PC-9 (cell line): ENCODE measurements around the gene PCK2. TPM values are rescaled to one million over a fixed set of nuclear protein-coding genes. Genes with fewer than 3 reads are reported as not detected.

Source experiments
- BruUV-seq: library from RNA; stranded (reverse); fragments of 400-500 nt; replicated peaks from 2 replicates; lab custom pipeline; 2021; lab: Mats Ljungman, UMichigan
- CTCF ChIA-PET: fragments of 300-600 bp; sonication (Branson Sonifier 250); formaldehyde crosslinking; loops from one replicate; lab custom pipeline; 2022; ENCODE audit warnings: antibody characterized with exemption; lab: Charles Lee
- POLR2A ChIA-PET: fragments of 300-600 bp; sonication (Branson Sonifier 250); formaldehyde crosslinking; loops from one replicate; lab custom pipeline; 2022; ENCODE audit warnings: antibody characterized with exemption; ENCODE audit not compliant: unreplicated experiment; lab: Charles Lee
- DNase-seq, 2 experiments: peaks; one replicate each; pipeline versions ENCODE4 v3.0.0 to v3.0.0-alpha.2; 2015 to 2022; ENCODE audit warnings: mixed read lengths in 1 of 2
- H2AFZ ChIP-seq: fragments of 200-600 bp; sonication (generic); 2 replicates; pipeline ENCODE4 v1.8.1; 2017; ENCODE audit warnings: antibody characterized with exemption
- H3F3A ChIP-seq: fragments of 200-600 bp; sonication (generic); 2 replicates; pipeline ENCODE4 v1.8.1; 2017; ENCODE audit warnings: antibody characterized with exemption, mild to moderate bottlenecking, low read depth; ENCODE audit not compliant: insufficient read depth
- H3K27ac ChIP-seq: fragments of 200-600 bp; sonication (generic); 2 replicates; pipeline ENCODE4 v1.6.1; 2016; ENCODE audit warnings: mixed run types
- H3K27me3 ChIP-seq: fragments of 200-600 bp; sonication (generic); 2 replicates; pipeline ENCODE4 v1.6.1; 2016; ENCODE audit warnings: low read depth, mixed run types; ENCODE audit not compliant: insufficient read depth
- H3K36me3 ChIP-seq: fragments of 200-600 bp; sonication (generic); 2 replicates; pipeline ENCODE4 v1.6.1; 2016; ENCODE audit warnings: low read depth, mixed run types
- H3K4me1 ChIP-seq: fragments of 200-600 bp; sonication (generic); replicated peaks from 2 replicates; pipeline ENCODE4 v1.6.1; 2016; ENCODE audit warnings: mixed run types; ENCODE audit not compliant: insufficient read depth
- H3K4me2 ChIP-seq: fragments of 200-600 bp; sonication (generic); 2 replicates; pipeline ENCODE4 v1.6.1; 2017; ENCODE audit warnings: mixed run types
- H3K4me3 ChIP-seq: fragments of 200-600 bp; sonication (generic); 2 replicates; pipeline ENCODE4 v1.6.1; 2016; ENCODE audit warnings: mixed run types
- H3K79me2 ChIP-seq: fragments of 200-600 bp; sonication (generic); 2 replicates; pipeline ENCODE4 v1.6.1; 2017; ENCODE audit warnings: low read depth, mixed run types
- H3K9me2 ChIP-seq: fragments of 200-600 bp; sonication (generic); 2 replicates; pipeline ENCODE4 v1.8.1; 2017; ENCODE audit warnings: mild to moderate bottlenecking; ENCODE audit not compliant: insufficient read depth
- H3K9me3 ChIP-seq: fragments of 200-600 bp; sonication (generic); 2 replicates; pipeline ENCODE4 v1.8.1; 2016; ENCODE audit warnings: low read depth; ENCODE audit not compliant: insufficient read depth
- H4K20me1 ChIP-seq: fragments of 200-600 bp; sonication (generic); 2 replicates; pipeline ENCODE4 v1.8.1; 2017; ENCODE audit not compliant: insufficient read depth
- EZH2 ChIP-seq: fragments of 200-600 bp; sonication (generic); IDR thresholded peaks from 2 replicates; pipeline ENCODE4 v1.8.0; 2017; ENCODE audit warnings: antibody characterized with exemption, low read depth
- intact Hi-C: fragments of 100-400 bp; cut with micrococcal nuclease; formaldehyde crosslinking; loops from one replicate; pipeline ENCODE4 v1.10.0; 2022; ENCODE audit not compliant: unreplicated experiment
- total RNA-seq: library from RNA; stranded (reverse); gene quantifications from 2 replicates; pipeline ENCODE4 v1.2.3, GENCODE V29; 2021
- TF ChIP-seq, protein P1 (sequence below): fragments of 200-600 bp; sonication (generic); conservative IDR thresholded peaks from 2 replicates; pipeline ENCODE4 v1.6.1; 2017; ENCODE audit warnings: mixed run types, antibody characterized with exemption, mild to moderate bottlenecking, moderate library complexity

PCK2 gene
- total RNA-seq, 1 experiment from 2014 or later = 77.4 TPM

DNA sequence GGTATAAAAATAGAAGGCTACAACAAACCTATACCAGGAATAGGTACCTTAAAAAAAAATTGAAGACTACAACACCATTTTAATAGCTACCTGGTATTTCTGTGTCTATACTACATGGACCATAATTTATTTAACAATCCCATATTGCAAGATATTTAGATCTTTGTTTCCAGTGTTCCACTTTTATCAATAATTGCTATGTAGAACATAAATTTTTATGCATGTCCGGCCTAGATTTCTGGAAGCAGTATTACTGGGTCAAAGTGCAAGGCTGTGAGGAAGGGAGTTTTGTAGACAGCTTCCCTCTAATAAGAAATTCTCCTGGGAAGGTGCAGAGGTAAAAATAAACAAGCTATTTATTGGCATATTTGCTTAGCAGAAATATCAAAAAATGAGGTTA is 16.4 kb downstream of the PCK2 start:
- BruUV-seq = no TSS peak

DNA sequence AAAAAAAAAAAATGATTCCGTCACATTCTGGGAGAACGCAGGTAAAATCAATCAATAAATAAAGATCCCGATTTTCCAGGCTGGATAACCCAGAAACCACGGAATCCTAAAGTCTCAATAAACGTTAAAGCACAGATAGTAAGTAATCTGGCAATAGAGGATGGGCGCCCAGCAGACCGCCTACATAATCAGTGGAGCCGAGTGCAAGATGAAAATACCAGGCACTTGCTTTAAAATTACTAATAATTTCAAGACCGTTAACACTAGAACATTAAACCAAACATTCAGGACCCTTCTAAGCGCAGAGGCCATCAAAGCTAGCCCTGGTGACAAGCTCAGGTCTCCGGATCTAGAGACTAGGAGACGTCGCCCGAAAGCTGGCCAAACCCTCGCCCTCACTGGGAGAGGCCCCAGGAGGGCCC is 19.3 kb downstream of the PCK2 start:
- H3K79me2 ChIP-seq = peaks cover 13% of the 10 kb centered on the region
- H3K27ac ChIP-seq = peak overlapping the region; percentile 69
- POLR2A ChIA-PET = no interaction called here
- peaks cover 33% of the 10 kb centered on the region for H3K4me1 ChIP-seq
- no TSS peak for BruUV-seq
- H3K36me3 ChIP-seq = peaks cover 8% of the 10 kb centered on the region; the same call in 1 of the 2 replicates
- peak overlapping the region; percentile 79 for H3K4me2 ChIP-seq
- peaks cover 23% of the 10 kb centered on the region for H3F3A ChIP-seq
- intact Hi-C loops = no loop called here
- no peaks in the 10 kb centered on the region for H3K9me3 ChIP-seq
- H3K4me3 ChIP-seq = peak overlapping the region; percentile 69
- DNase-seq = no peak
- H3K9me2 ChIP-seq = no peaks in the 10 kb centered on the region
- TF ChIP-seq EZH2 = no peak
- TF ChIP-seq, protein P1, sequence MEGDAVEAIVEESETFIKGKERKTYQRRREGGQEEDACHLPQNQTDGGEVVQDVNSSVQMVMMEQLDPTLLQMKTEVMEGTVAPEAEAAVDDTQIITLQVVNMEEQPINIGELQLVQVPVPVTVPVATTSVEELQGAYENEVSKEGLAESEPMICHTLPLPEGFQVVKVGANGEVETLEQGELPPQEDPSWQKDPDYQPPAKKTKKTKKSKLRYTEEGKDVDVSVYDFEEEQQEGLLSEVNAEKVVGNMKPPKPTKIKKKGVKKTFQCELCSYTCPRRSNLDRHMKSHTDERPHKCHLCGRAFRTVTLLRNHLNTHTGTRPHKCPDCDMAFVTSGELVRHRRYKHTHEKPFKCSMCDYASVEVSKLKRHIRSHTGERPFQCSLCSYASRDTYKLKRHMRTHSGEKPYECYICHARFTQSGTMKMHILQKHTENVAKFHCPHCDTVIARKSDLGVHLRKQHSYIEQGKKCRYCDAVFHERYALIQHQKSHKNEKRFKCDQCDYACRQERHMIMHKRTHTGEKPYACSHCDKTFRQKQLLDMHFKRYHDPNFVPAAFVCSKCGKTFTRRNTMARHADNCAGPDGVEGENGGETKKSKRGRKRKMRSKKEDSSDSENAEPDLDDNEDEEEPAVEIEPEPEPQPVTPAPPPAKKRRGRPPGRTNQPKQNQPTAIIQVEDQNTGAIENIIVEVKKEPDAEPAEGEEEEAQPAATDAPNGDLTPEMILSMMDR = no peak
- CTCF ChIA-PET = interaction anchor here (0.5 kb wide), 1 partner anchor 649 kb away, joined by 5 read pairs; no protein-coding TSS in a partner anchor
- H2AFZ ChIP-seq = peak overlapping the region; percentile 92
- H4K20me1 ChIP-seq = no peaks in the 10 kb centered on the region
- H3K27me3 ChIP-seq = no peaks in the 10 kb centered on the region

More for the DNA sequence above, 16.4 kb downstream of the PCK2 start:
- Histone ChIP-seq H3K79me2 (peaks cover 2% of the 10 kb centered on the region; the same call in 1 of the 2 replicates), H3K27ac (no peak overlapping the region), H3K27me3 (no peaks in the 10 kb centered on the region), H2AFZ (no peak overlapping the region), H3K4me1 (peaks cover 21% of the 10 kb centered on the region), H4K20me1 (no peaks in the 10 kb centered on the region), H3K4me3 (no peak overlapping the region), H3K9me3 (no peaks in the 10 kb centered on the region), H3F3A (peaks cover 23% of the 10 kb centered on the region), H3K4me2 (peak overlapping the region; percentile 51; the same call in 1 of the 2 replicates), H3K9me2 (no peaks in the 10 kb centered on the region), H3K36me3 (no peaks in the 10 kb centered on the region)
- intact Hi-C loops = loop anchor here (1.0 kb wide), 1 partner anchor 16 kb away; the partner anchor contains the start of gene PCK2
- no peak for DNase-seq
- POLR2A ChIA-PET = interaction anchor here (0.7 to 0.8 kb wide), 2 partner anchors 25 to 35 kb away, joined by 4 to 5 read pairs; partner anchors contain the start of gene PSME1
- TF ChIP-seq EZH2 = no peak
- TF ChIP-seq, protein P1 = no peak
- CTCF ChIA-PET = interaction anchor here (1.2 to 1.5 kb wide), 2 partner anchors 51 to 52 kb away, joined by 5 to 13 read pairs; partner anchors contain the start of gene IRF9

DNA sequence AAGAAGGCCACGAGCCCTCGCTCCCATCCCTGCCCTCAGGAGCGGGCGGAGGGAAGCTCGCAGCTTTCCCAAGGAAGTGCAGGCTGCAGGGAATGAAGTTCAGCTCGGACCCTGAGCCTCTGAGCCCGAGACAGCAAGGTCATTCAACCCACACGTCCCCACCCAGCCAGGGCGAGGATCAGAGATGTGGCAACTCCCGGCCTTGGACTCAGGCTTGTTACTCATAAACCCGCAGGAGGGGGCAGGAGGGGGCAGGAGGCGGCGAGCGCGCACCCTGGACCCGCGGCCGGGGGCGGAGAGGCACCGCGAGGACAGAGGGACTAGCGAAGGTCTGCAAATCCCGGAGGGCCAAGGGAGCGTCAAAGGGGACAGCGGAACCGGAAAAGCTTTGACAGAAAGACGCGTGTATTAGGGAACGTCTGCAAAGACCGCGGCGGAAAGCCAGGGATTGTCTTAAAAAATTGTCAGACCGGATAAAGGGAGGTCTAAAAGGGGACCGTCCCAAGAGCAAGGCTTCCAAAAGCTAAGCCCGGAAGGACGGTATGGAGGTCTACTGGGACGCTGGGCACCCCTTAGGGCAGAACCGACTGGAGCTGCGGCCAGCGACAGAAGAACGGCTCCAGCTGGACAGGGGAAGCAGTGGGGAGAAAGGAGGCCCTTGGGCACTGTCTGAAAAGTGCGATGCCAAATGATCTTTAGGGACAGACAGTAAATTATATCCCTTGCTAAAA is 19.9 kb downstream of the PCK2 start:
- TSS peak; percentile 83 for BruUV-seq
- H3K79me2 ChIP-seq = peaks cover 13% of the 10 kb centered on the region
- peak overlapping the region; percentile 69 for H3K4me3 ChIP-seq
- DNase-seq = peak; percentile 58 to 64
- no peaks in the 10 kb centered on the region for H3K9me3 ChIP-seq
- peak overlapping the region; percentile 69 for H3K27ac ChIP-seq
- TF ChIP-seq EZH2 = no peak
- TF ChIP-seq, protein P1 = no peak
- no peaks in the 10 kb centered on the region for H3K9me2 ChIP-seq
- peaks cover 27% of the 10 kb centered on the region for H3K4me1 ChIP-seq
- H2AFZ ChIP-seq = peak overlapping the region; percentile 92
- peak overlapping the region; percentile 79 for H3K4me2 ChIP-seq
- no peaks in the 10 kb centered on the region for H4K20me1 ChIP-seq
- CTCF ChIA-PET = interaction anchor here (0.5 to 1.1 kb wide), 4 partner anchors 22 to 1059 kb away, joined by 3 to 5 read pairs (median 4); partner anchors contain the start of genes CHMP4A, PSME1, PSME2 and RNF31
- POLR2A ChIA-PET = interaction anchor here (0.6 to 1.5 kb wide), 5 partner anchors 16 to 99 kb away, joined by 4 to 26 read pairs (median 4); partner anchors contain the start of genes CHMP4A, PSME1, PSME2 and RNF31
- no peaks in the 10 kb centered on the region for H3K27me3 ChIP-seq
- intact Hi-C loops = loop anchor here (1.0 kb wide), 1 partner anchor 32 kb away; the partner anchor contains the start of gene PSME2
- H3F3A ChIP-seq = peaks cover 23% of the 10 kb centered on the region
- peaks cover 8% of the 10 kb centered on the region; the same call in 1 of the 2 replicates for H3K36me3 ChIP-seq
